Prostate gland (tissue), 2 donors: Measurements from ENCODE around the gene PLSCR4.

Experiments used
- POLR2A ChIP-seq: fragments of 450-650 bp; IDR thresholded peaks from one replicate; pipeline ENCODE4 v1.6.1; 2016; ENCODE audit warnings: antibody characterized with exemption, mild to moderate bottlenecking
- POLR2AphosphoS5 ChIP-seq: sonication (generic); formaldehyde crosslinking; IDR thresholded peaks from one replicate; pipeline ENCODE4 v1.6.1; 2017; ENCODE audit warnings: antibody characterized with exemption
- TF ChIP-seq, protein P1 (sequence below), 4 experiments: fragments of 200-600 bp in 2 of 4; fragments of 450-650 bp in 2 of 4; sonication (generic) in 2 of 4; IDR thresholded peaks; 1 replicate in 3 of 4; 2 replicates in 1 of 4; pipeline ENCODE4 v1.5.1; 2016 to 2019; ENCODE audit warnings: antibody characterized with exemption in 4 of 4, mild to moderate bottlenecking in 2 of 4, moderate library complexity in 2 of 4

GRCh38 chr3:146164506-146164905 lies 86.4 kb downstream of the PLSCR4 start:
- TF ChIP-seq, protein P1, sequence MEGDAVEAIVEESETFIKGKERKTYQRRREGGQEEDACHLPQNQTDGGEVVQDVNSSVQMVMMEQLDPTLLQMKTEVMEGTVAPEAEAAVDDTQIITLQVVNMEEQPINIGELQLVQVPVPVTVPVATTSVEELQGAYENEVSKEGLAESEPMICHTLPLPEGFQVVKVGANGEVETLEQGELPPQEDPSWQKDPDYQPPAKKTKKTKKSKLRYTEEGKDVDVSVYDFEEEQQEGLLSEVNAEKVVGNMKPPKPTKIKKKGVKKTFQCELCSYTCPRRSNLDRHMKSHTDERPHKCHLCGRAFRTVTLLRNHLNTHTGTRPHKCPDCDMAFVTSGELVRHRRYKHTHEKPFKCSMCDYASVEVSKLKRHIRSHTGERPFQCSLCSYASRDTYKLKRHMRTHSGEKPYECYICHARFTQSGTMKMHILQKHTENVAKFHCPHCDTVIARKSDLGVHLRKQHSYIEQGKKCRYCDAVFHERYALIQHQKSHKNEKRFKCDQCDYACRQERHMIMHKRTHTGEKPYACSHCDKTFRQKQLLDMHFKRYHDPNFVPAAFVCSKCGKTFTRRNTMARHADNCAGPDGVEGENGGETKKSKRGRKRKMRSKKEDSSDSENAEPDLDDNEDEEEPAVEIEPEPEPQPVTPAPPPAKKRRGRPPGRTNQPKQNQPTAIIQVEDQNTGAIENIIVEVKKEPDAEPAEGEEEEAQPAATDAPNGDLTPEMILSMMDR (IDR thresholded peaks at IDR 0.05), result no peak
- TF ChIP-seq POLR2A (no peak), POLR2AphosphoS5 (no peak)
